ENCODE measurements around the gene ANKRD17. TPM values are rescaled to one million over a fixed set of nuclear protein-coding genes. Genes with fewer than 3 reads are reported as not detected.

The ANKRD17 gene
- polyA plus RNA-seq, 2 donors, result 9.6 to 14.8 TPM

- no peak overlapping the region for H3K27ac ChIP-seq (ENCODE audit: low read depth in 2 of 2, low read length in 1 of 2)
- H3K4me3 ChIP-seq (ENCODE audit: low read depth in 1 of 2, low read length in 2 of 2), result no peak overlapping the region
- no peaks in the 10 kb centered on the region for H3K27me3 ChIP-seq (ENCODE audit: control insufficient read depth in 1 of 2, insufficient read depth in 2 of 2, low read length in 2 of 2)
- WGBS, 2 donors, result 80 to 85% methylated on average over 3 of the region's 3 CpGs
- no peaks in the 10 kb centered on the region for H3K4me1 ChIP-seq (ENCODE audit: control insufficient read depth in 2 of 2, insufficient read depth in 2 of 2, low read length in 1 of 2)
- peaks cover 0 to 5% of the 10 kb centered on the region in 2 donors for H3K36me3 ChIP-seq (ENCODE audit: control insufficient read depth in 2 of 2, insufficient read depth in 2 of 2, low read length in 1 of 2)
- H3K9me3 ChIP-seq (ENCODE audit: control insufficient read depth in 2 of 2, insufficient read depth in 1 of 2, low read depth in 1 of 2, low read length in 1 of 2), result no peaks in the 10 kb centered on the region
Observed at GRCh38 chr4:73075832-73076231, 182.8 kb downstream of the ANKRD17 start.

GRCh38 chr4:73070074-73070390 is 188.6 kb downstream of the ANKRD17 start:
- H3K27me3 ChIP-seq (ENCODE audit: control insufficient read depth in 1 of 2, insufficient read depth in 2 of 2, low read length in 2 of 2), result no peaks in the 10 kb centered on the region
- WGBS, 2 donors, result 4 to 6% methylated on average over 9 of the region's 9 CpGs
- no peaks in the 10 kb centered on the region for H3K36me3 ChIP-seq (ENCODE audit: control insufficient read depth in 2 of 2, insufficient read depth in 2 of 2, low read length in 1 of 2)
- H3K27ac ChIP-seq (ENCODE audit: low read depth in 2 of 2, low read length in 1 of 2), result peak overlapping the region; percentile 77 to 96
- H3K9me3 ChIP-seq (ENCODE audit: control insufficient read depth in 2 of 2, insufficient read depth in 1 of 2, low read depth in 1 of 2, low read length in 1 of 2), result no peaks in the 10 kb centered on the region
- H3K4me3 ChIP-seq (ENCODE audit: low read depth in 1 of 2, low read length in 2 of 2), result peak overlapping the region; percentile 10 to 88
- no peaks in the 10 kb centered on the region for H3K4me1 ChIP-seq (ENCODE audit: control insufficient read depth in 2 of 2, insufficient read depth in 2 of 2, low read length in 1 of 2)

- no peaks in the 10 kb centered on the region for H3K4me1 ChIP-seq (ENCODE audit: control insufficient read depth in 2 of 2, insufficient read depth in 2 of 2, low read length in 1 of 2)
- 0 to 1% methylated on average over 62 of the region's 62 CpGs for WGBS, 2 donors
- H3K4me3 ChIP-seq (ENCODE audit: low read depth in 1 of 2, low read length in 2 of 2), result peak within 1 kb of the TSS; percentile 88 to 93
- H3K27ac ChIP-seq (ENCODE audit: low read depth in 2 of 2, low read length in 1 of 2), result peak within 1 kb of the TSS; percentile 96
- H3K36me3 ChIP-seq (ENCODE audit: control insufficient read depth in 2 of 2, insufficient read depth in 2 of 2, low read length in 1 of 2), result no peaks in the 10 kb centered on the region
- H3K9me3 ChIP-seq (ENCODE audit: control insufficient read depth in 2 of 2, insufficient read depth in 1 of 2, low read depth in 1 of 2, low read length in 1 of 2), result no peaks in the 10 kb centered on the region
- no peaks in the 10 kb centered on the region for H3K27me3 ChIP-seq (ENCODE audit: control insufficient read depth in 1 of 2, insufficient read depth in 2 of 2, low read length in 2 of 2)
Observed at GRCh38 chr4:73069338-73070073, 189.1 kb downstream of the ANKRD17 start, which contains the start of gene COX18. COX18 (minus strand) TSS chr4:73069716; CDS start chr4:73069649, 67 bp downstream.

GRCh38 chr4:73068491-73069337 is 189.9 kb downstream of the ANKRD17 start:
- peak overlapping the region; percentile 88 to 93 for H3K4me3 ChIP-seq (ENCODE audit: low read depth in 1 of 2, low read length in 2 of 2)
- H3K27me3 ChIP-seq (ENCODE audit: control insufficient read depth in 1 of 2, insufficient read depth in 2 of 2, low read length in 2 of 2), result no peaks in the 10 kb centered on the region
- WGBS, 2 donors, result 0% methylated on average over 27 of the region's 27 CpGs

GRCh38 chr4:73067971-73068394 is 190.6 kb downstream of the ANKRD17 start:
- Histone ChIP-seq H3K9me3 (ENCODE audit: control insufficient read depth in 2 of 2, insufficient read depth in 1 of 2, low read depth in 1 of 2, low read length in 1 of 2) (no peaks in the 10 kb centered on the region), H3K27me3 (ENCODE audit: control insufficient read depth in 1 of 2, insufficient read depth in 2 of 2, low read length in 2 of 2) (no peaks in the 10 kb centered on the region), H3K4me1 (ENCODE audit: control insufficient read depth in 2 of 2, insufficient read depth in 2 of 2, low read length in 1 of 2) (no peaks in the 10 kb centered on the region), H3K36me3 (ENCODE audit: control insufficient read depth in 2 of 2, insufficient read depth in 2 of 2, low read length in 1 of 2) (no peaks in the 10 kb centered on the region), H3K4me3 (ENCODE audit: low read depth in 1 of 2, low read length in 2 of 2) (peak overlapping the region in 1 of 2 donors; percentile 88), H3K27ac (ENCODE audit: low read depth in 2 of 2, low read length in 1 of 2) (peak overlapping the region; percentile 55 to 96)
- WGBS, 2 donors, result 26 to 35% methylated on average over 4 of the region's 4 CpGs

More at GRCh38 chr4:73068491-73069337, 189.9 kb downstream of the ANKRD17 start:
- H3K36me3 ChIP-seq (ENCODE audit: control insufficient read depth in 2 of 2, insufficient read depth in 2 of 2, low read length in 1 of 2), result no peaks in the 10 kb centered on the region
- peak overlapping the region; percentile 96 for H3K27ac ChIP-seq (ENCODE audit: low read depth in 2 of 2, low read length in 1 of 2)
- H3K9me3 ChIP-seq (ENCODE audit: control insufficient read depth in 2 of 2, insufficient read depth in 1 of 2, low read depth in 1 of 2, low read length in 1 of 2), result no peaks in the 10 kb centered on the region
- no peaks in the 10 kb centered on the region for H3K4me1 ChIP-seq (ENCODE audit: control insufficient read depth in 2 of 2, insufficient read depth in 2 of 2, low read length in 1 of 2)

- no peaks in the 10 kb centered on the region for H3K27me3 ChIP-seq (ENCODE audit: control insufficient read depth in 1 of 2, insufficient read depth in 2 of 2, low read length in 2 of 2)
- no peaks in the 10 kb centered on the region for H3K4me1 ChIP-seq (ENCODE audit: control insufficient read depth in 2 of 2, insufficient read depth in 2 of 2, low read length in 1 of 2)
- H3K27ac ChIP-seq (ENCODE audit: low read depth in 2 of 2, low read length in 1 of 2), result no peak overlapping the region
- H3K36me3 ChIP-seq (ENCODE audit: control insufficient read depth in 2 of 2, insufficient read depth in 2 of 2, low read length in 1 of 2), result no peaks in the 10 kb centered on the region
- no peak overlapping the region for H3K4me3 ChIP-seq (ENCODE audit: low read depth in 1 of 2, low read length in 2 of 2)
- WGBS, 2 donors, result 90 to 93% methylated on average over 2 of the region's 2 CpGs
- no peaks in the 10 kb centered on the region for H3K9me3 ChIP-seq (ENCODE audit: control insufficient read depth in 2 of 2, insufficient read depth in 1 of 2, low read depth in 1 of 2, low read length in 1 of 2)
Observed at GRCh38 chr4:73066928-73067327, 191.7 kb downstream of the ANKRD17 start.

GRCh38 chr4:73066445-73066844 is 192.2 kb downstream of the ANKRD17 start:
- Histone ChIP-seq H3K27me3 (ENCODE audit: control insufficient read depth in 1 of 2, insufficient read depth in 2 of 2, low read length in 2 of 2) (no peaks in the 10 kb centered on the region), H3K4me3 (ENCODE audit: low read depth in 1 of 2, low read length in 2 of 2) (no peak overlapping the region), H3K27ac (ENCODE audit: low read depth in 2 of 2, low read length in 1 of 2) (no peak overlapping the region), H3K36me3 (ENCODE audit: control insufficient read depth in 2 of 2, insufficient read depth in 2 of 2, low read length in 1 of 2) (peaks cover 0 to 2% of the 10 kb centered on the region in 2 donors), H3K9me3 (ENCODE audit: control insufficient read depth in 2 of 2, insufficient read depth in 1 of 2, low read depth in 1 of 2, low read length in 1 of 2) (no peaks in the 10 kb centered on the region), H3K4me1 (ENCODE audit: control insufficient read depth in 2 of 2, insufficient read depth in 2 of 2, low read length in 1 of 2) (no peaks in the 10 kb centered on the region)
- WGBS, 2 donors, result 71 to 92% methylated on average over 3 of the region's 3 CpGs

- Histone ChIP-seq H3K36me3 (ENCODE audit: control insufficient read depth in 2 of 2, insufficient read depth in 2 of 2, low read length in 1 of 2) (peaks cover 3 to 5% of the 10 kb centered on the region in 2 donors), H3K4me3 (ENCODE audit: low read depth in 1 of 2, low read length in 2 of 2) (no peak overlapping the region), H3K27me3 (ENCODE audit: control insufficient read depth in 1 of 2, insufficient read depth in 2 of 2, low read length in 2 of 2) (no peaks in the 10 kb centered on the region), H3K4me1 (ENCODE audit: control insufficient read depth in 2 of 2, insufficient read depth in 2 of 2, low read length in 1 of 2) (no peaks in the 10 kb centered on the region), H3K9me3 (ENCODE audit: control insufficient read depth in 2 of 2, insufficient read depth in 1 of 2, low read depth in 1 of 2, low read length in 1 of 2) (no peaks in the 10 kb centered on the region), H3K27ac (ENCODE audit: low read depth in 2 of 2, low read length in 1 of 2) (no peak overlapping the region)
- WGBS, 2 donors, result 69 to 79% methylated on average over 4 of the region's 4 CpGs
Observed at GRCh38 chr4:73064536-73064935, 194.1 kb downstream of the ANKRD17 start.

- 71 to 92% methylated on average over 2 of the region's 2 CpGs for WGBS, 2 donors
- Histone ChIP-seq H3K9me3 (ENCODE audit: control insufficient read depth in 2 of 2, insufficient read depth in 1 of 2, low read depth in 1 of 2, low read length in 1 of 2) (no peaks in the 10 kb centered on the region), H3K4me3 (ENCODE audit: low read depth in 1 of 2, low read length in 2 of 2) (no peak overlapping the region), H3K27ac (ENCODE audit: low read depth in 2 of 2, low read length in 1 of 2) (no peak overlapping the region), H3K4me1 (ENCODE audit: control insufficient read depth in 2 of 2, insufficient read depth in 2 of 2, low read length in 1 of 2) (no peaks in the 10 kb centered on the region), H3K27me3 (ENCODE audit: control insufficient read depth in 1 of 2, insufficient read depth in 2 of 2, low read length in 2 of 2) (no peaks in the 10 kb centered on the region), H3K36me3 (ENCODE audit: control insufficient read depth in 2 of 2, insufficient read depth in 2 of 2, low read length in 1 of 2) (peaks cover 5 to 8% of the 10 kb centered on the region in 2 donors)
Observed at GRCh38 chr4:73055241-73055897, 203.2 kb downstream of the ANKRD17 start.

All from esophagus (tissue), 2 donors.